ENCODE results near the gene PRPH2.

Gene PRPH2, protein sequence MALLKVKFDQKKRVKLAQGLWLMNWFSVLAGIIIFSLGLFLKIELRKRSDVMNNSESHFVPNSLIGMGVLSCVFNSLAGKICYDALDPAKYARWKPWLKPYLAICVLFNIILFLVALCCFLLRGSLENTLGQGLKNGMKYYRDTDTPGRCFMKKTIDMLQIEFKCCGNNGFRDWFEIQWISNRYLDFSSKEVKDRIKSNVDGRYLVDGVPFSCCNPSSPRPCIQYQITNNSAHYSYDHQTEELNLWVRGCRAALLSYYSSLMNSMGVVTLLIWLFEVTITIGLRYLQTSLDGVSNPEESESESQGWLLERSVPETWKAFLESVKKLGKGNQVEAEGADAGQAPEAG

DNA sequence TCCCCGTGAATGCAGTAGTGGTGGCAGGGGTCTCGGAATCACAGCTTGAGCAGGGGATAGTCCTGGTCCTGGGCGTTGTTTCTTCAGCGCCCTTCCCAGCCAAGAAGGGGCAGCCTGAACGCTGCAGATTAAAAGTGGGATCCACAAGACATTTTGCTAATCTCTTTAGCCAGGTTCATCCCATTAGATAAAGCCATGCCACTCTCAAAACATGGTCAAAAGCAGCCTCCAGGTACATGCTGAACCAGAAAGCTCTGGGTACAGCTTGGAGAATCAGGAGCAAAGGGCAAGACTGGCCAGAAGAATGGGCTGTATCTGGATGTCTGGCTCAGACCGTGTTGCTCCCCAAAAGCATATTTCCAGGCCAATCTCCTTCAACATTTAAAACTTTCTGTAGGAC is at the start of gene PRPH2:
TSS of gene PRPH2 (minus strand) at position 101 of the 400 bp plus-strand sequence. CDS start 263 bp downstream, outside the sequence.
- no peak for DNase-seq (ENCODE audit: low read depth)

DNA sequence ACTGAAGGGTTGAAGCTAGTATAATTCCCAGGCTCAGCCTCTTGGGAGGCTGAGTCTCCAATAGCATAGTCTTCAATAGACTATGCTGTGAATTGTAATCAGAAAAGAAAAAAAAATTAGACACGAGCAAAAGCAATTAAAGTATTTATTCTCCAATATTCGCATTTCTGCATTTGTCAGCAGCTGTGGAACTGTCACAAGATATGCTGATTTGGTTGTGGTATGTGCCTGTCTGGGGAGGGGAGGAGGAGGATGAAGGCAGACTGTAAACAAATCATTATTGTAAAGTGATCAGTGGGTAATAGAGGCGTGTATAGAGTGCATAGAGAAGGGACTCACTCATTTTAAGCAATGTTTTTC is 49.3 kb upstream of the PRPH2 start:
- no peak for DNase-seq (ENCODE audit: low read depth)

DNA sequence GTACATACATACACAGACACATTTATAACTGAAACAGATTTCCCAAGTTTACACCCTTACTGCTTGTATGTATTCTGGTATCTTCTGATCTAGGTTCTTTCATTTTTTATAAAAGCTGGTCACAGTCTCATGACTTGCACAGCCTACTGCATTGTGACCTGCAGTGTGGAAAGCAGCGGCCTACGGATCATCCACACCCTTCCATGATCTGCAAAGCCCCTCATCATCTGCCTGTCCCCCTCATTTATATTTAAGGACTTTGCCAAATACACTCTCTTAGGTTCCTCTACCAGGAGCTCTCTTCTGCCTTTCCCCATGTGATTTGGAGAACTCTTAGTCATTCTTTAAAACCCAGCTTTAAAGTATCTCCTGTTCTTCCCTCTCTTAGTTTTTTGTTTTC is 47.4 kb upstream of the PRPH2 start:
- DNase-seq (ENCODE audit: low read depth) = no peak

DNA sequence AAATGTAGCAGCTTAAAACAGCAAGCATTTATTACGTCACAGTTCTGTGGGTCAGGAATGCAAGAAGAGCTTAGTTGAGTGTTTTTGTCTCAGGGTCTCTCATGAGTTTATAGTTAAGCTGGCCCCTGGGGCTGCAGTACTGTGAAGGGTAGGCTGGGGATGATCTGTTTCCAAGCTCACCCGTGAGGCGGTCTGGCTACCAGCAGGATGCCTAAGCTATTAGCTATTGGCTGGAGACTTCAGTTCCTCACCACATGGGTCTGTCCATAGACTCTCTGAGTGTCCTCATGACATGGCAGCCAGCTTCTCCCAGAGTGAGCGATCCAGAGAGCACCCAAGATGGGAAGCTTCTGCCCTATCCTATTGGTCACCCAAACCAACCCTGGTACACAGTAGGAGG is 46.7 kb upstream of the PRPH2 start:
- DNase-seq (ENCODE audit: low read depth) = no peak

DNA sequence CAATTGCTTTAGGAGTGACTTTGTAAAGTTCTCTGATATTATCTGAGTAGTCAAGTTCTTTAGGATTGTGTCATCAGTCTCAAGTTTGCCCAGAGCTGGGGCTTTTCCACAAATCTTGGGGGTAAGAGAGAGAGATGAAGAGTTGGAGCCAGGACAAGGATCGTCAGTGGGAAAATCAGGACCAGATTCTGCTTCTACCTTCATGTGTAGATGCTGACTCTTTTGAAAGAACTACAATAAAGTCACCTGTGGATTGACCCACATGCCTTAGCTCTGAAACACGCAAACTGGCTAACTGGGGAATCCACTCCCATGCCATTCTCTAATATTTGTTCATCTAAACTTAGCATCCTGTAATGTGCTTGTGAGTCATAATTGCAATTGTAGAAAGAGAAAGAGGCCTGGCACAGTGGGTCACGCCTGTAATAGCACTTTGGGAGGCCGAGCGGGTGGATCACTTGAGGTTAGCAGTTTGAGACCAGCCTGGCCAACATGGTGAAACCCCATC is 43.8 kb upstream of the PRPH2 start:
- DNase-seq (ENCODE audit: low read depth) = no peak

DNA sequence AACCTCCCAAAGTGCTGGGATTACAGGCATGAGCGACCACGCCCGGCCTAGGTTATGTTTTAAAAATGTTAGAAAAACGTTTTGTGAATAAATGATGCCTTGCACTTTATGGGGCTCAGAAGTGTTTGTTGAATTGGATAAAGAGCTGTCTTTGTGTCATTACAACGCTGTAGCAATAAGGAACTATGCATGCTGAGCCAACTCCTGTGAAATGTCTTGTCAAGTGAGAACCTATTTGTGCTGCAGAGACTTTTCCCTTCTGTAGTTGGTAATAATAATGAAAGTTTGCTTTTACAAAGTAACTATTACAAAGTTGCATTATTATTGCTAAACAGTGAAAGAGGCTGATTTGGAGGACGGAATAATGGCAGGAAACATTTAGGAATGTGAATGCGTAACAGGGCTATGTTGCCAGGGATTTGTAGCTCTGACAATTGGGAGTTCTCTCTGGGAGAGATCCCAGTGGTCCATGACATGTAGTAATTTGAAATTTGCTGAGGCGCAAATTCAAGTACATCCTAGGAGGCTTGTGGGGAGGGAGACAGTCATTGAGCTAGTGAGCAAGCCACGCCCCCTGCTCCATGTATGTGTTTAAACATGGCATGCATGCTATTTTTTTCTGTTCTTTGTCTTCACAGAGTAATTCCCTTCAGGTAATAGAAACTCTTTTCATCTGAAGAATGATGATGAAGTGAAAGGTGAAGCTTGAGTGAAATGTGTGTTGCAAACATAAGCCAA is 42.7 kb upstream of the PRPH2 start:
- no peak for DNase-seq (ENCODE audit: low read depth)

DNA sequence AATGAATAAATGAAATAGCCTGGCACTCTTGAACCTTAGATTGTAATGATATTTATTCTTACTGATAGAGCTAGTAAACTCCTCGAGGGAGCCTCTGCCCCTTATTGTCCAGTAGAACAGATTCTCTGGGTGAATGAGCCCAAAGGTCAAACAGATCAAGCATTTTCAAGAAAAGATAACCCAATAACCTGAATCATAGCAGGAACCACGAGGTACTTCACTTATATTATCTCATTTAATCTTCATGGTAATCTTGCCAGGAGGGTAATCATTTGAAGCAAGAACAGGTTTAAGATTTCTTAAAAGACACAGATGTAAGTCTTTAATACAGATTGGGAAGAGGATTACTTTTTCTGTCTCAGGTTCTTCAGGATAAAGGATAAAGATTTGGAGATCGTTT is 40.6 kb upstream of the PRPH2 start:
- no peak for DNase-seq (ENCODE audit: low read depth)

DNA sequence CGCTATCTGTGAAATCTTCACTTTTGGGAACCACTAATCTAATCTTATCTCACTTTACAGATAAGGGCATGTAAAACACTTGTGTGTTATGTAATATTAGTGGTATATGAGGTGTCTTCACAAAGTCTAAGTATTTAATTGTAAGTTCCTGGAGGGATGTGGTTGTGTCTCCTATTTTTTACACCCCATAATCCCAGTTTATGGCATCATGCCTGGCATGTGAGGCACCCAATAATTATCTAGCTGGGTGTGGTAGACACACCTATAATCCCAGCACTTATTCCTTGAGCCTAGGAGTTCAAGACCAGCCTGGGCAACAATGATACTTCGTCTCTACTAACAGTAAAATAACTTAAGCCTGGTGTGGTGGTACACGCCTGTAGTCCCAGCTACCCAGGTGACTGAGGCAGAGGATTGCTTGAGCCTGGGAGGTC is 40.0 kb upstream of the PRPH2 start:
- no peak for DNase-seq (ENCODE audit: low read depth)

DNA sequence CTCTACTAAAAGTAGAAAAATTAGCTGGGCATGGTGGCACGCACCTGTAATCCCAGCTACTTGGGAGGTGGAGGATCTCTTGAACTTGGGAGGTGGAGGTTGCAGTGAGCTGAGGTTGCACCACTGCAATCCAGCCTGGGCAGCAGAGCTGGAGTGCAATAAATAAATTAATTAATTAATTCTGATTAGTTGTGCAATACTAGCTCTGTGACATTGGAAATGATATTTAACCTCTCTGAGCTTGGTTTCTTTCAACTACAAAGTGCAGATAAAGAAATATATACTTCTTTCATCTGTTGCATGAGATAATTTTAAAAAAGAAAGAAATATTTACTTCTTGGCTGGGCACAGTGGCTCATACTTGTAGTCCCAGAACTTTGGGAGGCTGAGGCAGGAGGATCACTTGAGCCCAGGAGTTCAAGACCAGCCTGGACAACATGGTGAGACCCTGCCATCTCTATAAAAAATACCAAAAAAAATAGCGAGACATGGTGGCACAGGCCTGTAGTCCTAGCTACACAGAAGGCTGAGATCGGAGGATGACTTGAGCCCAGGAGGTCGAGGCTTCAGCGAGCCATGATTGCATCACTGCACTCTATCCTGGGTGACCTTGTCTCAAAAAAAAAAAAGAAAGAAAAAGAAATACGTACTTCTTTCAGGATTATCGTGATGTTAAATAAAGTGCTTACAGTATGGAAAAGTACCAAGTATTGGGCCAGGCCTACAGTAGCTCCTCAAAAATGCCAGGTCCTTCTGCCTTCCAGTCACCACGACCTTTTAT is 39.1 kb upstream of the PRPH2 start:
- DNase-seq (ENCODE audit: low read depth) = no peak

DNA sequence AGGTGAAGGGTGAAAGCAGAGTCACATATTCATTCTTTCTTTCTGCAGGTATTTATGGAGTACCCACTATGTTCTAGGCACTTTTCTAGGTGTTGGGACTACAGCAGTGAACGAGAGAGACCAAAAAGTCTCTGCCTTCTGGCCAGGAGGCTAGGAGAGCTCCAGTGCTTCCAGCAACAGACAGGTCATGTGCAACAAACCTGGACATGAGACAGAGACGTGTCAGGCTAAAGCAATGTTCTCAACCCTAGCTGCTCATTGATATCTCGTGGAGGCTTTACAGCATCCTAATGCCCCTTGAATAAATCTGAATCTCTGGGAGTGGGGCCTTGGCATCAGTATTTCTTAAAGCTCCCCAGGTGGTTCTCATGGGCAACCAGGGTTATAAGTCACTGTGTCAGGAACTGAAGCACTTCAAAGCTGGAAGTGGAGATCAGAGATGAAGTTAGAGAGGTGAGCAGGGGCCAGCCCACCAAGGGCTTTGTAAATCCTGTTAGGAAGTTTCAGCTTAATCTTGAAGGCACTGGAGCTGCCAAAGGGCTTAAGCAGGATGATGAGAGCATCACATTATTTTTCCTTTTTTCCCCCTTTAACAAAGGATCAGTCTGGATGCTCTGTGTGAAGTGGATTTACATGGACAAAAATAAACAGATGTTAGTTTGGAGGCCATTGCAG is 36.5 kb upstream of the PRPH2 start:
- DNase-seq (ENCODE audit: low read depth) = no peak

DNA sequence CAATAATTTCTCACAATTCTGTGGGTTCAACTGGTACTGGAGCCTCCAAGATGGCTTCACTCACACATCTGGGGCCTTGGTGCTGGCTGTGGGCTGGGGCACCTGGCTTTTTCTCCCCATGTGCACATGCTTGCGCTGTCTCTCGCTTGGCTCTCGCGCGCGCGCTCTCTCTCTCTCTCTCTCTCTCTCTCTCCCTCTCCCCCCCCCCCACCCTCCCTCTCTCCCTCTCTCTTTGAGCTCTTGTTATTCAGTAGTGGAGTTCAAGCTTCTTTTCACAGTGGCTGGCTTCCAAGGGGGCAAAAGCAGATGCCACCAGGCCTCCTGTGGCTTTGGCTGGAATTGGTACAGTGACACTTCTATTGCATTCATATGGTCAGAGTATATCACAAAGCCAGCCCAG is 34.3 kb upstream of the PRPH2 start:
- no peak for DNase-seq (ENCODE audit: low read depth)

DNA sequence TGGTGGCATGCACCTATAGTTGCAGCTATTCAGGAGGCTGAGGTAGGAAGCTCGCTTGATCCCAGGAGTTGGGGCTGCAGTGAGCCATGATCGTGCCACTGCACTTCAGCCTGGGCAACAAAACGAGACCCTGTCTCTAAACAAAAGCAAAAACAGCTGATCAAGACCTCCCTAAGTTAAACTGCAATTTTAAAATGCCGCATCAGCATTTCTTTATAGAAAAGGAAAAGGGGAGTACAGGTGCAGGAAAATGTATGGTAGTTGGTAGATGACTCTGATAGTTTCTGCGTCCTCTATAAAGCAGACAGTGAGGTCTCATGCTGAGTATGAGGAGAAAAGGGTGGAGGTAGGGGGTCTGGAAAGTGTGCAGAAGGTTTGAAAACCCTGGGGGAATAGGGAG is 32.4 kb upstream of the PRPH2 start:
- DNase-seq (ENCODE audit: low read depth) = no peak

DNA sequence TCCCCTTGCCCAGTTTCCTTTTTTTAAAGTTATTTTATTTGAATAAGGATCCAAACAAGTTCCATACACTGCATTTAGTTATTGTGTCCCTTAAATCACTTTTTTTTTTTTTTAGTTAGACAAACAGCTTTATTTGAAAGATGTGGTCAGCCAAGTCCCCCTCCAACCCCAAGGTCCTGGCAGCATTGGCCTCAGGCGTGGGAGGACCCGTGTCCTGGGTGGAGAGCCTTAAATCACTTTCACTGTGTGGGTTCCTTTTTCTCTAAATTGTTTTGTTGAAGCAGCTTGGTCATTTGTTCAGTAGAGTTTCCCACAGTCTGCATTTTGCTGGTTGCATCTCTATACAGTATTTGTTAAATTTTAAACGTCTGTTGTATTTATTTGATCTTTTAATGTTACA is 28.7 kb upstream of the PRPH2 start:
- no peak for DNase-seq (ENCODE audit: low read depth)

DNA sequence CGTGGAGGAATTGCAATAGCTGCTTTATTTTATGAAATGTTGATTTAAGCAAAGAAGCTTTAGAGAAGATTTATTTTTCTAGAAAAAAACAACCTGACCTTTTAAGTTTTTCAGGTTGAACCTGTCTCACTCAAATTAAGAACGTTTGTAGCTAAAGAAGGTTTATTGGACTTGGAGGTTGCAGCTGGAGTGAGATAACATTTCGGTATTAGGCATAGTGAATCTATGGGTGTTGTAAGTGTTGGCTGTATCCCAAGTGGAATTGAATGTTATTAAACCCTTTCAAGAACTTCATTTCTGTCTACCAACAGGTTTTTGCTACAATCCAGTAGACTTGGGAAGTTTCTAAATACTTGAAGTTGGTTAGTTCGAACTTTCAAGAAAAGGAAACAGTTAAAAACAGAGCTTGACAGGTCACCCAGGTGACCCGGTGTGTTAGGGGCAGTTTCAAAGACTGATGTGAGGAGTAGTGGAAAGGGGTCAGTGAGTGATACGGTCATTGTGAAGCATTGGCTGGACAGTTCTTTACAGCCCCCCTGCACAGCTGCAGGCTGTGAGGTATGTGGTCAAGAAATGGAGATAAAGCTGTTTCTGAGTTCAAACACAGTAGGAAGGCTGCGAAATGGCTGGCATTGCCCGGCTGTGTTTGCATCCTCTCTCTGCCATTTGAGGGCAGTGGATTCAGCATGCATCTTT is 26.0 kb upstream of the PRPH2 start:
- no peak for DNase-seq (ENCODE audit: low read depth)

DNA sequence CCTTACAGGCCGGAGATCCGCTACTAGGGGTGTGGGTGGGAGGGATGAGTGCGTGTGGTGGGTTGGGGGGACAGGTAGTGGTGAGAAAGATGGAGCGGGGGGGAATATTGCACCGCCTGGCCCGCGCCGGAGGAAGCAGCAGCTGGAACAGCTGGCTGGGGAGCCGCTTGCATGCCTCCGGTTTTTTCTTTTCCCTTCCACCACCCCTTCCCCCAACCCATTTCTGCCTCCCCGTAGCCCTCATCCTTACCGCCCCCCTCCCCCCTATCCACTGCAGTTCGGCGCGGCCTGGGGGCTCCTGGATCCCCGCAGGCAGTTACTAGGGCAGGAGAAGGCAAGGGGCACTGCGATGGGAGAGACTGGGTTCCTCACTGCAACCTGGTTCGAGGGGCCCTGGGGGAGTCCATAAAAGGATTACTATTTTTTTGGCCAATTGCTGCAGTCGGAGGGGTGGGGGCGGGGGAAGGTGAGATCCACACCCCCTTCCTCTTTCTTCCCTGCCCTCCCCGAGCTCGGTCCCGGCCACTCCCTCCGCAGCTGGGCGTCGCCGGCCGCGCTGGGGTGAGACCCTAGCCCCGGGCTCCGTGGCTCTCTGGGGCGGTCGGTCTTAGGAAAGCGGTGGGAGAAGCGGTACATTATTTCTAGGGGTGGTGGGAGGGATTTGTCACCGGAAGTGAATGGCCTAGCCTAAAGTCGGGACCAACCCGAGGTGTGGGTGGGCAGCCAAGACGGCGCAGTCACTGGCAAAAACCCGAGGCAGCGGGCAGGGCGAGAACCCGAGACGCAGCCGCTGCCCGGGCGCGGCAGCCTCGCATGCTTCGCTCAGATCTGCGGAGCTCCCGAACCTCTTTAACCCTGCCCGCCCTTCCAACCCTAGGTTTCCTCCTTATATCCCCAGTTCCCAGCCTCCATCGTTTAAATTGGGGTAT is 24.3 kb upstream of the PRPH2 start:
- DNase-seq (ENCODE audit: low read depth) = peak; percentile 82

DNA sequence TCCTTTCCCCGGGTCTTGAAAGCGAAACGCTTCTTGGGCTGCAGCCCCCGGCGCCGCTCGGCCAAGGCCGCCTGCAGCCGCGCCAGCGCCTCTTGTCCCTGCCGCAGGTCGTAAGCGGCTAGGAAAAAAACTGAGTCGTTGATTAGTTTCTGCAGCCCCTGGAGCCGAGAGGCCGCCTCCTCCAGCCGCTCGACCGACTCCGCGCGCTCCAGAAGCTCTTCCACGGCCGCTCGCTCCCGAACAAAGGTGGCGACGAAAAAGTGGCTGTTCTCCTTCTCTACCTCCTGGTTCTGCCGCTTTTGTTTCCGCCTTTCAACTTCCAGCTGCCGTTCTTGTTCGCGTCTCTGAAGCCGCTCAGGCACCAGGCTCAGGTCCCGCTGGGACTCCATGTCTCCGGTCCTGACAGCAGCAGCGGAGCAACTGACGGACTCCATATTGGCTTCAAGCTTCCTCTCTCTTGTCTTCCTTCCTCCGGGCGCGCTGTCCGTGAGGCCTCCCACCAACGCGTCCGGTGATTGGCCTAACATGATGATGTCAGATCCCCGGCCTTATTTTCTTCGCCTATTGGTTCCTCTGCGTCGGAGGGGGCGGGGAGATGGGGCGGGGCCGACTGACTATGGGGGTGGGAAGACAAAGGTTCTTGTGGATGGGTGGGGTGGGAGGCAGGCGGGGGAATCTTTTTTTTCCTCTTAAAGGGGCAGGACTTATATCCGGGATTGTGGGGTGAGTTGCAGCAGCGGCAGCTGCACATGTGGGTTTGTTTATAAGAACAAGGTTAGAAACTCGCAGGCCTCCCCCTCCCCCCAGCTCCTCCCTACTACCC is 23.5 kb upstream of the PRPH2 start, which contains the start of gene TBCC:
TSS of gene TBCC (minus strand) at position 464 of the 823 bp plus-strand sequence. CDS start at position 434, 30 bp downstream.
- DNase-seq (ENCODE audit: low read depth) = peak; percentile 86

DNA sequence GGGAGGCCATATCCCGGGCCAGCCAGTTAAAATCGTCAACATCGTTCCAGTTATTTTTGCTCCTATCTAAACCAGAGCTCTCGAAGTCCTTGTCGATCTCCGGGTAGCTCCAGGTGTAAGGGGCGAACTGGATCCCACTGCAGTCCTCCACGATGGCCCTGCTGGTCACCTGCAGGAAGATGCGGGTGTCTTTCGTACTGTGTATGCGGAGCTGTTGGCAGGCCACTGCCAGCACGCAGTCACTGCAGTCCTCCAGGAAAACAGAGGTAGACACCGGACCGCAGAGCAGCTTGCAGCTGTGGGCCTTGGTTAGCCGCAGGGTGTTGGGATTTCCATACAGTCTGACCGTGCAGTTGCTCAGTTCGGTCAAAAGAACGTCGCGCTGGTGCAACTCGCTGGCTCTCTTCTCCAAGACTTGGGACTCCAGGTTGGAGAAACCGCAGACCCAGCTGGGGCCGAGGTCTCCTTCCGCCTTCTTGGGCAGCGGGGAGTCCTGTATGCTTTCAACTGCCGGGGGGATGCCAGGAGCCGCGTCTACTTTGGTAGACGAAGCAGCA is 22.8 kb upstream of the PRPH2 start:
- DNase-seq (ENCODE audit: low read depth) = peak; percentile 25

DNA sequence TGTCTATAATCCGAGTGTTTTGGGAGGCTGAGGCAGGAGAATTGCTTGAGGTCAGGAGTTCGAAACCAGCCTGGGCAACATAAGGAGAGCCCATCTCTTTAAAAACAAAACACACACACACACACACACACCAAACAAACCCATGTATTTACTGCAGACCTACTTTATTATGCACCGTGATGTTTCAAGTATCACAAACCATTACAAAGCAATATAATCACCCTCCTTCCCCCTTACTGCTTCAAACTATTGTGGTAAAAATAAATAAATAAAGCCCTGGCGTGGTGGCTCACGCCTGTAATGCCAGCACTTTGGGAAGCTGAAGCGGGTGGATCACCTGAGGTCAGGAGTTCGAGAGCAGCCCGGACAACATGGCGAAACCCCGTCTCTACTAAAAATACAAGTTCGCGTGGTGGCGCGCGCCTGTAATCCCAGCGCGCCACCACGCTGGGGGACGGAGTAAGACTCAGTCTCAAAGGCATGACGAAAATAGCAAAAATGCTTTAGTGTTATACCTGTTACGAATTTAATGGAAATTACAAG is 22.0 kb upstream of the PRPH2 start:
- no peak for DNase-seq (ENCODE audit: low read depth)

All from activated T-cell treated with anti-CD3 and anti-CD28 coated beads for 48 hours (primary cell).